Measurements from ENCODE around the gene ESR1.

DNA sequence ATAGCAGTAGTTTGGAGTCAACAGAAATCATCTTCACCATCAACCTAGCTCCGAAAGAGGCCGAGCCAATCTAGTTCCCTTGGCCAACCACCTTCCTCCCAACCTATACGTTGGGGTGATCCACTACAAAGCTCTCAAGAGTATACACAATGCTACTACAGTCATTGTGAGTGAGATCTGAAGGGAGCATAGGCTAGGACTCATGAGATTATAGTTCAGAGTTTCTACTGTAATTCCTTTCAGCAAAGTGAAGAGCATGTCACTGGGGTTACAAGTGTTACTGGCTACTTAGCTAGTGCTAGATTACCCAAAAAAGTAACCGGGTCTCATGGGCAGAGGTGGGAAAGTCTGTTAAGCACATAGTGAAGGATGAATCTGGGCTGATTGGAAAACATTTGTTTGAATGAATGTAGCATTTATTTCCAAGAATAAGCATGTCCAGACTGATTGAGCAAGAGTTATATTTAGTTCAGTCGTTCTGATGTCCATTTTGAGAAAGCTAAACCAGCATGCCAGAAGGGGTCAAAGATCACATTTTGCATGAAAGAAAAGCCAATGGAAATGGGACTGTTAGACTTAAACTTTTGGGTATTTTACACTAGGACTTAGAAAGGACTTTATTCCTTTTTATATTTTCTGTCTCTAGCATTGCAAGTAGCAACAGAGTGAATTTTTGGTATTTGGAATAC is 10.5 kb upstream of the ESR1 start:
- no peak for TF ChIP-seq RARB (CRISPR knock-in tag; IDR thresholded peaks at IDR 0.05)
- TF ChIP-seq CSDC2 (CRISPR knock-in tag; IDR thresholded peaks at IDR 0.05) = no peak
- no peak for TF ChIP-seq ZNF8 (CRISPR knock-in tag; IDR thresholded peaks at IDR 0.05)
